ENCODE data around the gene ZNF655. TPM values are rescaled to one million over a fixed set of nuclear protein-coding genes. Genes with fewer than 3 reads are reported as not detected.
"Not testable (repeated sequence)": the region's sequence is repeated elsewhere in the genome, so short reads cannot be mapped to it uniquely, and the experiment has no call there.

ZNF655 gene
- total RNA-seq, 4 donors from 2014 or later: 115 to 191 (median 116) TPM

DNA sequence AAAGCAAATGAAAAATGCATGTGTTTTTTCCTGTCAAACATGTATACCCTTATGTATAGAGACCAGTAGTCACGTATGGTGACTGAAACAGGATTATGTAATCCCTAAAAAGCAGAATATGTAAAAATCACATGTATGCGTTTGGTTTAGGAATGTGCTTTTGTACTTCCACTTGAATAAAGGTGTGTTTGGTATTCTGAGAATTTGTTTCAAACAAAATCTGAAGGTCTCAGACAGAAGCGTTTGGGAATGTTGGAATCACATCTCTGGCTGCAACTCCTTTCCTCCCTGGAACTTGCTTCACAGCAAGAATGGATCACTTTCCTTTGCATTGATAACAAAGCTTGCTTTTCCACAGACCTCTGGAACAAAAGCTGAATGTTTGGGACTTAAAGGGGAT, 17.8 kb downstream of the ZNF655 start:
- no peak for ATAC-seq
- Histone ChIP-seq H3K36me3 (peaks cover 0 to 38% of the 10 kb centered on the region in 2 donors), H3K27me3 (no peaks in the 10 kb centered on the region), H3K4me3 (no peak overlapping the region), H3K9me3 (no peaks in the 10 kb centered on the region), H3K4me1 (peaks cover 0 to 16% (median 6%) of the 10 kb centered on the region in 3 donors), H3K27ac (no peak overlapping the region)
- WGBS, 2 donors (ENCODE audit: low coverage in 1 of 2): 68 to 70% methylated on average over 3 of the region's 3 CpGs
- TF ChIP-seq EP300 (IDR thresholded peaks at IDR 0.05) (no peak), POLR2AphosphoS5 (IDR thresholded peaks at IDR 0.05) (no peak), POLR2A (IDR thresholded peaks at IDR 0.05) (no peak)
- TF ChIP-seq, protein P1, sequence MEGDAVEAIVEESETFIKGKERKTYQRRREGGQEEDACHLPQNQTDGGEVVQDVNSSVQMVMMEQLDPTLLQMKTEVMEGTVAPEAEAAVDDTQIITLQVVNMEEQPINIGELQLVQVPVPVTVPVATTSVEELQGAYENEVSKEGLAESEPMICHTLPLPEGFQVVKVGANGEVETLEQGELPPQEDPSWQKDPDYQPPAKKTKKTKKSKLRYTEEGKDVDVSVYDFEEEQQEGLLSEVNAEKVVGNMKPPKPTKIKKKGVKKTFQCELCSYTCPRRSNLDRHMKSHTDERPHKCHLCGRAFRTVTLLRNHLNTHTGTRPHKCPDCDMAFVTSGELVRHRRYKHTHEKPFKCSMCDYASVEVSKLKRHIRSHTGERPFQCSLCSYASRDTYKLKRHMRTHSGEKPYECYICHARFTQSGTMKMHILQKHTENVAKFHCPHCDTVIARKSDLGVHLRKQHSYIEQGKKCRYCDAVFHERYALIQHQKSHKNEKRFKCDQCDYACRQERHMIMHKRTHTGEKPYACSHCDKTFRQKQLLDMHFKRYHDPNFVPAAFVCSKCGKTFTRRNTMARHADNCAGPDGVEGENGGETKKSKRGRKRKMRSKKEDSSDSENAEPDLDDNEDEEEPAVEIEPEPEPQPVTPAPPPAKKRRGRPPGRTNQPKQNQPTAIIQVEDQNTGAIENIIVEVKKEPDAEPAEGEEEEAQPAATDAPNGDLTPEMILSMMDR (IDR thresholded peaks at IDR 0.05): no peak

GRCh38 chr7:99579281-99579955, 21.0 kb downstream of the ZNF655 start:
- ATAC-seq: no peak
- H3K36me3 ChIP-seq: peaks cover 0 to 7% of the 10 kb centered on the region in 2 donors
- WGBS, 2 donors (ENCODE audit: low coverage in 1 of 2): 49 to 50% methylated on average over 5 to 7 of the region's 10 CpGs
- H3K9me3 ChIP-seq: no peaks in the 10 kb centered on the region
- H3K27me3 ChIP-seq: no peaks in the 10 kb centered on the region
- TF ChIP-seq EP300 (IDR thresholded peaks at IDR 0.05): no peak
- no peak for TF ChIP-seq POLR2A (IDR thresholded peaks at IDR 0.05)
- TF ChIP-seq POLR2AphosphoS5 (IDR thresholded peaks at IDR 0.05): no peak
- TF ChIP-seq, protein P1 (IDR thresholded peaks at IDR 0.05): no peak
- H3K4me1 ChIP-seq: peaks cover 0 to 16% (median 6%) of the 10 kb centered on the region in 3 donors
- H3K27ac ChIP-seq: peak overlapping the region in 3 of 4 donors; percentile 70 to 79 (median 71)
- H3K4me3 ChIP-seq: peak overlapping the region; percentile 72 to 74

- WGBS, 2 donors (ENCODE audit: low coverage in 1 of 2): 0% methylated on average over 3 to 7 of the region's 54 CpGs
- ATAC-seq: peak; percentile 74
- peak overlapping the region in 3 of 4 donors; percentile 70 to 79 (median 71) for H3K27ac ChIP-seq
- H3K4me3 ChIP-seq: peak overlapping the region; percentile 72 to 74
- no peak for TF ChIP-seq EP300 (IDR thresholded peaks at IDR 0.05)
- TF ChIP-seq, protein P1 (IDR thresholded peaks at IDR 0.05): peak in 2 of 4 experiments; percentile 39 to 46
- H3K9me3 ChIP-seq: no peaks in the 10 kb centered on the region
- H3K36me3 ChIP-seq: no peaks in the 10 kb centered on the region
- H3K27me3 ChIP-seq: no peaks in the 10 kb centered on the region
- H3K4me1 ChIP-seq: peaks cover 0 to 16% (median 6%) of the 10 kb centered on the region in 3 donors
Measured at GRCh38 chr7:99579956-99580777, 21.7 kb downstream of the ZNF655 start.

- not testable (repeated sequence) for H3K36me3 ChIP-seq, ATAC-seq, H3K27me3 ChIP-seq, H3K9me3 ChIP-seq
- 0 to 41% methylated on average over 1 to 3 of the region's 4 CpGs for WGBS, 2 donors (ENCODE audit: low coverage in 1 of 2)
- Histone ChIP-seq H3K4me3 (peak overlapping the region; percentile 72 to 74), H3K4me1 (peaks cover 0 to 16% (median 6%) of the 10 kb centered on the region in 3 donors), H3K27ac (peak overlapping the region in 3 of 4 donors; percentile 70 to 79 (median 71))
Measured at GRCh38 chr7:99580778-99581332, 22.4 kb downstream of the ZNF655 start.

DNA sequence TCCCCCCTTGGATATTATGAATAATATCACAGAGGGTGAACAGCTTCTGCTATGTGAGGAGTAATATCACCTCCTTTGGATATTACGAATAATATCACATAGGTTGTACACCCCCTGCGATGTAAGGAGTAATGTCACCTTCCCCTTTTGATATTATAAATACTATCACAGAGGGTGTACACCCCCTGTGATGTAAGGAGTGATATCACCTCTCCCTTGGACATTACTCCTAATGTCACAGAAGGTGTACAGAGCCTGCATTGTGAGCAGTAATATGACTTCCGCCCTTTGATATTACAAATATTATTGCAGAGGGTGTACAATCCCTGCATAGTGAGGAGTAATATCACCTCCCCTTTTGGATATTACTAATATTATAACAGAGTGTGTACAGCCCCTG, 30.4 kb downstream of the ZNF655 start:
- no peaks in the 10 kb centered on the region for H3K4me1 ChIP-seq
- TF ChIP-seq, protein P1 (IDR thresholded peaks at IDR 0.05): no peak
- TF ChIP-seq EP300 (IDR thresholded peaks at IDR 0.05): no peak
- TF ChIP-seq POLR2AphosphoS5 (IDR thresholded peaks at IDR 0.05): no peak
- no peak for TF ChIP-seq POLR2A (IDR thresholded peaks at IDR 0.05)
- whole genome bisulfite sequencing, 2 donors (ENCODE audit: low coverage in 1 of 2): 79 to 83% methylated on average over 3 of the region's 3 CpGs
- no peak overlapping the region for H3K4me3 ChIP-seq
- no peak for ATAC-seq
- no peaks in the 10 kb centered on the region for H3K9me3 ChIP-seq
- H3K27me3 ChIP-seq: peaks cover 4% of the 10 kb centered on the region
- H3K36me3 ChIP-seq: no peaks in the 10 kb centered on the region
- H3K27ac ChIP-seq: no peak overlapping the region
